Stimulated activated CD8-positive, alpha-beta memory T cell treated with anti-CD3 and anti-CD28 coated beads, Interleukin-15, amount 100 ng/mL, for 4 hours (primary cell): ENCODE data around the gene PPP2R5C.

Experiments used
- DNase-seq, 2 donors: peaks; one replicate each; pipeline ENCODE4 v3.0.0-alpha.2; 2020; ENCODE audit warnings: low read depth in 2 of 2

The PPP2R5C gene

DNA sequence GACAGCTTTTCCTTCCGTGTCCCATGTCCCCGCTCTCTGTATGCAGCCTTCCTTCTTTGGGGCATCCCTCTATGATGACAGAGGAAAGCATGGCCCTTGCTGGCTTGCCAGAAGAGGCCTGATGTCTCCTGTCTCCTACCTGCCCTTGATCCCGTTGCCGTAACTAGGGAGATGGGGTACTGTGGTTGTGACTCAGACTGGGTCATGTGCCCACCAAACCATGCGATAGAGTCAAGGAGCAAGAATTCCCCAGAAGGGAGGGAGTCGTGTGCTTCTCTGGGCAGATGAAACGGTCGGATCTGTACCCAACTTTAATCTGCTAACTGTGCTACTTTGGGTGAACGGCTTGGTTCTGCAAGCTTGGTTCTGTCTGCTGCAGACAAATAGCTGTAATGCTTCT lies 103.8 kb downstream of the PPP2R5C start:
- DNase-seq: no peak

DNA sequence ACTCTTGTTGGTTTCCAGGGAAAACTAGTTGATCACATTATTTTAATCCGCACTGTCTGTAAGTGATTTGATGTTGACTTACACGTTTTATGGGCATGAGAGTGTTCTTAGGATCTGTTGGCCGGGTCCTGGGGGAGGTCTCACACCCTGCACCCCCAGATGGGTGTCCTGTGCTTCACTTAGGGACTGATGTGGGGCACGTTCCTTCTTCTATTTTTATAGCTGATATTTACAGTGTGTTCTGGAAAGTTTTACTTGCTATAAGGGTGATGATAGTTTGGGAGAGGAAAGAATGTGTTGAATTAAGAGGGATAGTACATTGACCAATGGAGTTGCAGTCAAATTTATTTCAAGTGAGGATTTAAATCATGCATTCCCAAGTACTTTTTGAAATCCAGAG lies 106.3 kb downstream of the PPP2R5C start:
- DNase-seq: no peak

DNA sequence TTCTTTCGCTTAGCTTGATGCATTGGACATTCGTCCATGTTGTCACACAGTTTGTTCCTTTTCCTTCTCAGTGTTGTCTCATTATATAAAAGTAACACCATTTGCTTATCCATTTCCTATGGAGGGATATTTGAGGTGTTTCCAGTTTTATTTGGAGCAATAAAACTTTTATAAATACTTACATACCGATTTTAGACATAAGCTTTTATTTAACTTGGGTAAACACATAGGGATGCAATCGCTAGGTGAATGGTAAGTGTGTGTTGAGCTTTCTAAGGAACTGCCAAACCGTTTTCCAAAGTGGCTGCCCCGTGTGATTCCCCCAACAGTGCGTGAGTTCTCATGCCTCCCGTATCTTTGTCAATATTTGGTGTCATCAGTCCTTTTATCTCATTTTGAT lies 107.7 kb downstream of the PPP2R5C start:
- DNase-seq: no peak

DNA sequence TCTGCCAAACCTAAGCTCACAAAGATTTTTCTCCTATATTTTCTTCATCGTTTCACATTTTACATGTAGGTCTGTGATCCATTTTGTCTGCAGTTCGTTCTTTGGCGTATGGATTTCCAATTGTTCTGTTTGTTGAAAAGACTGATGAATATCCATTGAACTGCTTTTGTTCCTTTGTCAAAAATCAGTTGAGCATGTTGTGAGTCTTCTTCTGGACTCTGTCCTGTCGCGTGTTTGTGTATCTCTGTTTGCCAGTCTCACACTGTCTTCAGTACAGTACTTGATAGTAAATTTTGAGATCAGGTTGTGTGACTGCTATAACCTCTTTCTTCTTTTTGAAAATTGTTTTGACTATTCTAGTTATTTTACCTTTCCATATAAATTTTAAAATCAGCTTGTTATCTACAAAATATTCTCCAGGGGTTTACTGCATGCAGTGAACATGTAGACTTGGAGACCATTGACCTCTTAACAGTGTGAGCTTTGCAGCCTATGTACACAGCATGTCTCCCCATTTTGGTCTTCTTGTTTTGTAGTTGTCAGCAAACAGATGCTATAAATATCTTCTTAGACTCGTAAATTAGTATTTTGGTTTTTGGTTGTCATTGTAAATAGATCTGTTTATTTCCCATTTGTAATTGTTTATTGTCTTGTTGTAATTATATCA lies 108.9 kb downstream of the PPP2R5C start:
- no peak for DNase-seq

DNA sequence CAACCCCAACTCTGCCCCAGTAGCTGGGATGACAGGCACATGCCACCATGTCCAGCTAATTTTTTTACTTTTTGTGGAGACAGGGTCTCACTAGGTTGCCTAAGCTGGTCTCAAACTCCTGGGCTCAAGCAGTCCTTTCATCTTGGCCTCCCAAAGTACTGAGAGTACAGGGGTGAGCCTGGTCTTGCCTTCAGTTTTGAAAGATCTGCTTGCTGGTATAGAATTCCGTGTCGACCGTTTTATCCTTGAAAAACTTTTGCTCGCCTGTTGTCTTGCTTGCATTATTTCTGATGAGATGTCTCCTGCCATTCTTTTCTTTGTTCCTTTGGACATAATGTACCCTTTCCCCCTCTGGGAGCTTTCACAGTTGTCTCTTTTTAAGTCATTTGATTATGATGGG lies 110.8 kb downstream of the PPP2R5C start:
- DNase-seq: no peak

DNA sequence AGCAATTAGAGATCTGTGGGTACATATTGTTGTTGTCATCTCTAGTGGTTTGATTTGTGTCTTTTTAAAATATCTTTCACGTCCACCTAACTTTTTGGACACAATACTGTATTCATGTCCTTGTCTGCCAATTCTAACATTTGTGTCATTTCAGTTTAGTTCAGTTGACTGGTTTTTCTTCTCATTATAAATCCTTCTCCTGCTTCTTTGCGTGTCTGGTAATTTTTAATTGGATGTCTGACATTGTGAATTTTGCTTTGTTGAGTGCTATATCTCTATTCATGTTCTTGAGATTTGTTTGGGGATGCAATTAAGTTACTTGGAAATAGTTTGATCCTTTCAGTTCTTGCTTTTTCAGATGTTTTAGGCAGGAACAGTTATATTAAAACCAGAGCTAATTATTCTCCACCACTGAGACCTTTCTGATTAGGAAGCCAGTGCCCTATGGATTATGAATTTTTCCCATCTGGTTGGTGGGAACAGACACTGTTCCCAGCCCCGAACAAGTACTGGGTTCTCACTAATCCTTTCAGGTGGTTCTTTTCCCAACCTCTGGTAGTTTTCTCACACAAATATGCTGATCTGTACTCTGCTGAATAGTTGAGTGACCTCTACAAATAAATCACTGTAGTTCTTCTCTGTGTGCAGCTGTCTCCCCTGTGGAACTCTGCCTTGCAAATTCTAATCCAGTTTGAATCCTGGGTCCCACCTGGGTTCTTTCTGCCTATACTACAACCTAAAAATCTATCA lies 111.7 kb downstream of the PPP2R5C start:
- no peak for DNase-seq

DNA sequence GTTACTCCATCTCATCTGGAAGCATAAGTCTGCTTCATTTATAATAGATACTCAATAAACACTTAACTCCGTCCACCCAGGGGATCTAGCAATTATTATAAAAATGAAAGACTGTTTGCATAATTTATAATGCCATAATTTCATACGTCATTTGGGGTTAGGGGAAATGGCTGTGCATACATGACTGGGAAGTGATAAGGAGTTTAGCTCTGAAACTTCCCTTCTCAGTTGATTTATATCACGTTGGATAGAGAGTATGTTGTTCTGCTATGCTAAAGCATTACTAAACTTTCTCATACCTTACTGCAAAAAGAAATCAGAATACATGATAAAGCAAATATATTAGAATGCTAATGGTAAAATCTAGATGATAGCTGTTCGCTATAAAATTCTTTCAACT lies 112.5 kb downstream of the PPP2R5C start:
- no peak for DNase-seq

DNA sequence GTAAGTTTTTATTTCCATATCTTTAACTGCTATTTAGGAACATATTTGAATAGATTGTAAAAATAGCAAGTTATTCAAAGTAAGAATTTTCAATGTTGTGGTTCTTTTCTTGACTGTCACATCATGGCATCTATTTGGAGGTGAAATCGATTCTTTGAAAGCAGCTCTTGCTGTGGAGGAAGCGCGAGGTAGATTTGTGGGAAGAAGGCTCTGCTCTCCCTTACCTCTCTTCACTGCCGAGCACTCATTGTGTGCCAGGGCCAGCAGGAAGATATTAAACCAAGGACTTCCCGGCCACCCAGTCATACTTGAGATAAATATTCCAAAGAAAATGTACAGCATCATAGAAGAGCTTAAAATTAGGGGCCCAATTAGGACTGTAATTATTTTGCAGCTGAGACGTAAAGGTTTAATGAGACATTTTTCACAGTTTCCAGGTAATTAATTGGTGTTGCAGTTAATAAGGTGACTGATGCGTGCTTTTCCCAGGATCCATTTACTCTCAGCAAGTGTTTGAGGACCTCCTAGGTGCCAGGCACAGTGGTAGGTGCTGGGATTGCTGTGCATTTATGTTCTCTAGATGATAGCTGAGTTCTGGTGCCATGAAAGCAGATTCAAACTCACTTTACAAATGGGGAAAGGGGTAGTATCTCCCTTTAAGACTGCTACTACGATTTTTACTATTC lies 113.7 kb downstream of the PPP2R5C start:
- DNase-seq: no peak

DNA sequence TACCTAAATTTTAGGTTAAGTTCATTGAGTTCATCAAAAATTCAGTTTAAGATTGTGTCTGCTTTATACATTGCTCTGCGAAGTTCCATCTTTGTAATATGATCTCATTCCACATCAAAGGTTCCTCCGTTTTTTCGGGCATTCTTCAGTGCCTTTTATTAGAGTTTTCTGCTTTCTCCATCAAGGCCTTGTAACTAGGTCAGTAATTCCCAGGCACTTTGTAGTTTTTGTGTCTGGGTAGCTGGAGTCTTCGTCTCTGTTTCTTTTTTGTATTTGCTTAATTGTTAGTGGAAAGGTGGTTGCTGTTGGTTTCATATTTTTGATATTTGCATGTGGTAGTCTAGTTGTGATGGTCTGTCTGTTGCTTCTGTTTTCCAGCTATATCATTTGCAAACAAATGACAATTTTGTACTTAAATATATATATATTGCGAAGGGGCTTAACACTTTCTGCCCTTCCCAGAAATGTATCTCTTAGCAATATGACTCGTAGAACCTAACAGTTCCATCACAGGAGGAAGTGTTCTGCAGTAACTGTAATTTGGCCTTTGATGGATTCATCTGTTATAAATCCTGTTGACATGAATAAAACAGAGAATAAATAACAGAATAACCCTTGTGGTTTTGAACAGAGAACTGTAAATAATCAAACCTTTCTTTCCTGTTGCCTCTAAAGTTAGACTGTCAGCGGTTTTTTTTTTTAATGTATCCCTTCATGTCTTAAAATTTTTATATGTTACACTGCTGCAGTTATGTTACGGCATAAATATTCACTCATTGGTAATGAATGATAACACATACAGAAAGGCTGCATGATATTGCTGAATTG lies 114.4 kb downstream of the PPP2R5C start:
- no peak for DNase-seq

DNA sequence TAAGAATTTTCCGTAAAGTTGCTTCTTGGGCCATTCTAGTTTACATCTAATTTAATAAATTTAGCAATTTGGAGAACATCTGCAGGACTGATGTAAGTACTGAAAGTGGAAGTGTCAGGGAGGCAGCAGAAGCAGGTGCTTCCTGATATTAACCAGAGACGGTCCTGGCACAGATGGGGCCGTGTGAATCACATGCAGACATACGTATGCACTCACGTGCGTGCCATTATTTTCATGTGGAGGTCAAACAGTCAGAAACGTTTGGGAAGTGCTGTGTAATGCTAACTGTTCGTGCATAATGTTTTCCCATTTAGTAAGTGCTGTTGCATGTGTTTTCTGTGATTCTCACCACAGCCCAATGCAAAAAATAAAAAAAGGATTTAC lies 115.0 kb downstream of the PPP2R5C start:
- DNase-seq: peak; percentile 25 to 53

DNA sequence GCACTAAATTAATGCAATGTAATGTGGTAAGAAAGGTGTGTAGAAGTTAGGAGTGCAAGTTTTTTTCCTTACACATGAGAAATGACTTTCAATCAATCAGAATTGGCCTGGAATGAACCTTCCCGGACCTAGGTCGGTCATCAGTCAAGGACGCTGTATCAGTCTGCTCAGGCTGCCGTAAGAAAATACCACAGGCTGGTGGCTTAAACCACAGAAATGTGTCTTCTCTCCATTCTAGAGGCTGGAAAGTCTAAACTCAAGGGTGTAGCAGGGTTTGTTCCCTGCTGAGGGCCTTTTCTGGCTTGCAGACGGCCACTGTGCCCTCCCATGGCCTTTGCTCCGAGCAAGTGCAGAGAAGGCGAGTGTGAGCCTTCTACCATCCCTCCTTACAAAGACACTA lies 116.3 kb downstream of the PPP2R5C start:
- no peak for DNase-seq

DNA sequence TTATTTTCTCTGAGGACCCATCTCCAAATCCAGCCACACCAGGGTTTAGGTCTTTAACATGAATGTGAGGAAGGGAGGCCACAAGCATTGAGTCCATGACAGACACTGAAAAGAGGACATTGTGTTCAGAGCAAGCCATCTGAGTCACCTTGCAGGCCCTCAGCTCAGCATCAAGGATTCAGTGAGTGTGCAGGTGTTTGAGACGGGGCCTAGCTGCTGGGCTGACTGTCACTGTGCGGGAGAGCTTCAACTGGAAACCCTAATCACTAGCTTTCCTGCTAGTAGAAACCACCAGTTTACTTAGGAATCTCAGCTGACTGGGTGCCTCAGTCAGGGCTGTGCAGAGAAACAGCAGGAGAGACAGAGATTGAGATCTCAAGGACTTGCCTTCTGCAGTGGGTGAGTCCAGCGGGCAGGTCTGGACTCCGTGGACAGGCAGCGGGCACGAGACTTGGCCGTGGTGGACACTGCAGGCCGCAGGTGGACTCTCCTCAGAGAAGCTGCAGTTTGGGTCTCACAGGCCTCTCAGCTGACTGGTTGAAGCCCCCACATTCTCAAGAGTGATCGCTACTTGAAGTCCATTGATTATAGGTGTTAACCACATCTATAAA lies 116.8 kb downstream of the PPP2R5C start:
- no peak for DNase-seq

DNA sequence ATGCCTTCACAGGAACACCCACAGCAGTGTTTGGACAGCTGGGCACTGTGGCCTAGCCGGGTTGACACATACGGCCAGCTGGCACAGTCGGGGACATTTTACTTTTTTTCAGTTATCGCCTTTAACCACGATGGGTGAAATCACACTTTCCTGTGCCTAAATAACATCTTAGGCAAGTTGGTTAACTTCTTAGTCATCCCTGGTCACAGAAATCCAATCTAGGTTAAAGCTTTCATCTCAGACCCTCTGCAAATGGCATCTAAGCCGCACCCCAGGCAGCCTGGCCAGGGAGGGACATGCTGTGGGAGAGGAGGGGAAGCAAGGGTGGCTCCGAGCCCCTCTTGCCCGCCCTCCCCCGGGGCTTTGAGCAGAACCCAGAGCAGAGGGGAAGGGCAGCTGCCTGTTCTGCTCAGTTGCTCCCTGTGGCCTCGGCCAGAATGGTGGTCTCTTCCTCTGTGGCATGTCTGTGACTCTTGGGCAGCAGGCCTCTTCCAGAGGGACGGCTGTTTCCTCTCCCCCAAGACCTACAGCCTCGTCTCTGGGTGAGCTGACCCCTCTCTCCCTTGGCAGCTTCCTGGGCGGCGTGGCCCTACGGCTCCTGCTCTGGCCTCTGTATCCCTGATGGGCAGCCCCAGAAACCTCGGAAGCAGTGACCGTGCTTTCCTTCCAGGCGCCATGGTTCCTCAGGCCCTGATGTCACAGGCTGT lies 117.5 kb downstream of the PPP2R5C start:
- DNase-seq: no peak

DNA sequence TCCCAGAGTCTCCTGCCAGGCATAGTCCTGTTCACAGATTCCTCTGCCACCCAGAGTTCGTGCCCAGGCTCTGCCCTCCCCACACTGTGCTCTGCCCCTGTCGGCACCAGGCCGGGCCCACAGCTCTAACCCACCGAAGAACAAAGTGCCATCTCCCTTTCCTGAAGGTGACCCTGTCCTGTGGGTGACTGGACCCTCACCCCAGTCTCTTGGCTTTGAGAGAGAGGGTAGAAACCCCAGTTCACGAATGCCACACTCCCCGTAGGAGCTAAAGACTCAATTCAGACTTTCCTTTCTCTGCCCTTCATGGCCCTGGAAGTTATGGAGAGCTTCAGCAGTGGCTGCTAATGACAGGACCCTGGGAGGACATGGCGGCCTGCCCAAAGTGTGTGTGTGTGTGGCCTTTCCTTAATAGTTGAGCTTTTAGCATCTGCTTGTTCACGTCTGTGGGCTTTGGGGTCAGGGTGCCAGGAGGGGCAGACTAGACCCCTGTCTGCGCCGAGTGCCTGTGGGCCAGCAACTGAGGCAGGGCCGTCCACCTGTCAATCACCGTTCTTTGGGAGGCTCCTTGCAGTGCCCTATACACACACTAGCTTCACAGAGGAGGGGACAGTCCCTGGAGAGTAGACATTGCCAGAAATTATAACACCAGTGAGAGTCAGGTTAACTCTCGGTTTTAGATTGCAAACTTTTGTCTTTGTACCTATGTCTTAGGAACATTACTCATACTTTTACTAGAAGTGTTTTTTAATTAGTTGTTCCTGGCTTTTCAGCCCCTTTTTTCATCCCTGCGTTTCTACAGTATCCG lies 118.2 kb downstream of the PPP2R5C start:
- DNase-seq: no peak

DNA sequence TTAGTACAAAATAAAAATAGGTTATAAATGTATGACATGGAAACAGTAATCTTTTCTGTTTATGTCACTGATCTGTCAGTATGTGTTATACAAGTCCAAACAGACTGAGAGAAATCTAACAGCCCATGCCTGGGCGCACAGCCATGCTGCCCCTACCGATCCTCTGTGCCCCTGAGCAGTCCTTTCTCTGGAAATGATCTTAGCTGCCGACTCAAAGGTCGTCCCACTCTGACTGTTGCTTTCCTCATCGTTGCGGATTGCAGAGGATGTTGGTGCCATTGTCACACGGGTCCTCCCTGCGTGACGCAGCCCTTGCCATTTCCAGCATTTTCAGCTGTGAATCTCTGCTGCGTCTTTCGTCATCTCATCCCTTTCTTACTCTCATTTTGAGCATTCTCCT lies 119.9 kb downstream of the PPP2R5C start:
- DNase-seq: no peak

DNA sequence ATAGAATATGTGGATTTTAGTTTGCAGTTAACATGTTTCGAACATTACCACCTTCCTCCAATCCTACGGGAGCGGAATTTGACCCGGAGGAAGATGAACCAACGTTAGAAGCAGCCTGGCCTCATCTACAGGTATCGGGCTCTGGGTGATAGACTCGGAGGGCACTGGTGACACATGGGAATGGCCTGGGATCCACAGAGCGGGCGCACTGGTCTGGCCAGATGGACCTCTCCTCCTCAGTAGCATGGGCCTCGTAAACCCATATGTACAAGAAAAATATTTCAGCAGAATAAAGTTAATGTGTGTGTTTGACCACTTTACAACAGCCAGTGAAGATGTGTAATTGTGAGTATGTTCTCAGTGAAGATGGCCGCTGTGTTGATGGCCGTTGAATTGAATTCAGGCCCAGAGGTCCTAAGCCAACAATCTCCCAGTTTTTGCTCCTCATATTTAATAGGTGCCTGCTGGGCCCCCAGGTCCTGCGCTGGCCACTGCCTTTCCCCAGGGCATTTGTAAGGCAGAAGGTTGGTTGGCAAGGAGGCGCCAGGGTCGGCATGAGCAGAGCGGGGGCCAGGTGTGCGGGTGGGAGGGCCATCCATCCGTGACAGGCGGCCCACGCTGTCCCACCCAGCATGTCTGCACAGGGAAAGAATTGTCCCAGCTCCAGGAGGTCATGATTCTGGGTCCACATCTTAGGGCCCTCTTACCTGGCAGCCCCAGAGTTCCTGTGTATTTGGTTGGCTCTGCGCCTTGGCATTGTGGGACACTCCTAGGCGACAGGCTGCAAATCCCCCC lies 120.8 kb downstream of the PPP2R5C start:
- no peak for DNase-seq

DNA sequence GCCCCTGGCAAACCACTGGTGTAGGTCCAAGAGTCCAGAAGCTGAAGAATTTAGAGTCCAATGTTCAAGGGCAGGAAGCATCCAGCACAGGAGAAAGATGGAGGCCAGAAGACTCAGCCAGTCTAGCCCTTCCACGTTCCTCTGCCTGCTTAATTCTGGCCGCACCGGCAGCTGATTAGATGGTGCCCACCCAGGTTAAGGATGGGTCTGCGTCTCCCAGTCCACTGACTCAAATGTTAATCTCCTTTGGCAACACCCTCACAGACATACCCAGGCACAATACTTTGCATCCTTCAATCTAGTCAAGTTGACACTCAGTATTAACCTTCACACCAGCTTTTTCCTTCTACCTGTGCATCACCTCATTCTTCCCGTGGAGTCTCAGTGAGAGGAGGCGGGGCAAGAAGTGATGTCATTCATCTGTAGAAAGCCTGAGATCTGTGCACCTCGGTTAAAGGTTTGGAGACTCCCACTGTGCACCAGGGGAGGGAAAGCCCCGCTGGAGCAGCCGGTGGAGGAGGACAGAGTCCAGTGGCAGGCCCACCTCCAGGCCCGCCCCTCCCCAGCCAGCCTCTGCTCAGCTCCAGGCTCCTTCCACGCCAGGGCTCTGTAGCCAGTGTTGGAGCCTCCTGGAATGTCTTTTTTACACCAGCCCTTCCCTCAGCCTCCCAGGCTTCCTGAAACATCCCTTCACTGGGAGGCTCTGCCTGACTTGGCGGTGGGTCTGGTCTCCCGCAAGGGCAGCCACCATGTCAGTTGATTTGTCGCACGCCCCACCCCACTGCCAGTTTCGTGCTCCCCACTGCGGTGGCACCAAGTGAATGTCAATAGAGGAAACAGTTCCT lies 122.8 kb downstream of the PPP2R5C start:
- DNase-seq: no peak

DNA sequence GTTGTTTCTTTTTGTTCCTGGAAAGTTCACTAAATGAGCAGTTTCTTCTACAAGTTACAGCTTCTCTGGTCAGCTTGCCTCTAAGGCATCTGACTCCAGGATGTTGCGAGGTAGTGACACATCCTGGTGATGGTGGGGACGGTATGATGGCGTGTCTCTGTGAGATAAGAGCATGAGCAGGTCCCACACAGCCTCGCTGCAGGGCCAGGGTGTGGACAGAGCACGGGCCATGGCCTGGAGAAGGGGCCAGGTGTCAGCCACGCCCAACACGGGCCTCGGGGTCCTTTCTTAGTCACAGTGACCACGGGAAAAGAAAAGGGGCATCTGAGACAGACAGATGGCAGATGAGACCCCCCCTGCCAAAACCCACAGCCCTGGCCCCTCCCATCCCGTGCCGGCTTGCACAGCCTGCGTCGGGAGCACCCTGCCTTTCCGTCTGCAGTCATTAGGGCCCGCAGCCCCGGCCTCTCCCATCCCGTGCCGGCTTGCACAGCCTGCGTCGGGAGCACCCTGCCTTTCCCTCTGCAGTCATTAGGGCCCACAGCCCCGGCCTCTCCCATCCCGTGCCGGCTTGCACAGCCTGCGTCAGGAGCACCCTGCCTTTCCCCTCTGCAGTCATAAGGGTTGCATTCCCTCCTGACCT lies 123.5 kb downstream of the PPP2R5C start:
- no peak for DNase-seq
